ENCODE results near the gene MYH14. TPM values are rescaled to one million over a fixed set of nuclear protein-coding genes. Genes with fewer than 3 reads are reported as not detected.

Gene MYH14
- polyA plus RNA-seq, 1 of the 3 experiments (the other 2 are of a cell fraction): 0.02 TPM

GRCh38 chr19:50303558-50303957 is 100.1 kb downstream of the MYH14 start:
- no peak for DNase-seq
- H3K4me3 ChIP-seq (ENCODE audit: low read depth in 2 of 2, low read length in 1 of 2): no peak overlapping the region
- H3F3A ChIP-seq (replicated peaks; ENCODE audit: insufficient read depth): no peaks in the 10 kb centered on the region
- no peaks in the 10 kb centered on the region for H3K4me1 ChIP-seq (ENCODE audit: control insufficient read depth in 1 of 2, insufficient read depth in 2 of 2, low read depth in 1 of 2, low read length in 1 of 2)
- peaks cover 23% of the 10 kb centered on the region; the same call in 1 of the 2 replicates for H3K27me3 ChIP-seq (ENCODE audit: insufficient read depth)
- H4K20me1 ChIP-seq (ENCODE audit: insufficient read depth): no peaks in the 10 kb centered on the region
- no peaks in the 10 kb centered on the region for H3K79me2 ChIP-seq (ENCODE audit: insufficient read depth)
- TF ChIP-seq NRF1 (IDR thresholded peaks at IDR 0.05; ENCODE audit: low read depth, low read length): no peak
- TF ChIP-seq RCOR1 (IDR thresholded peaks at IDR 0.05; ENCODE audit: low read length): no peak
- TF ChIP-seq SMC3 (IDR thresholded peaks at IDR 0.05; ENCODE audit: low read depth, low read length): no peak
- TF ChIP-seq ZBTB33 (IDR thresholded peaks at IDR 0.05; ENCODE audit: borderline replicate concordance, low read depth): no peak
- no peak for TF ChIP-seq RFX5 (IDR thresholded peaks at IDR 0.05; ENCODE audit: low read length)
- TF ChIP-seq, protein P1, sequence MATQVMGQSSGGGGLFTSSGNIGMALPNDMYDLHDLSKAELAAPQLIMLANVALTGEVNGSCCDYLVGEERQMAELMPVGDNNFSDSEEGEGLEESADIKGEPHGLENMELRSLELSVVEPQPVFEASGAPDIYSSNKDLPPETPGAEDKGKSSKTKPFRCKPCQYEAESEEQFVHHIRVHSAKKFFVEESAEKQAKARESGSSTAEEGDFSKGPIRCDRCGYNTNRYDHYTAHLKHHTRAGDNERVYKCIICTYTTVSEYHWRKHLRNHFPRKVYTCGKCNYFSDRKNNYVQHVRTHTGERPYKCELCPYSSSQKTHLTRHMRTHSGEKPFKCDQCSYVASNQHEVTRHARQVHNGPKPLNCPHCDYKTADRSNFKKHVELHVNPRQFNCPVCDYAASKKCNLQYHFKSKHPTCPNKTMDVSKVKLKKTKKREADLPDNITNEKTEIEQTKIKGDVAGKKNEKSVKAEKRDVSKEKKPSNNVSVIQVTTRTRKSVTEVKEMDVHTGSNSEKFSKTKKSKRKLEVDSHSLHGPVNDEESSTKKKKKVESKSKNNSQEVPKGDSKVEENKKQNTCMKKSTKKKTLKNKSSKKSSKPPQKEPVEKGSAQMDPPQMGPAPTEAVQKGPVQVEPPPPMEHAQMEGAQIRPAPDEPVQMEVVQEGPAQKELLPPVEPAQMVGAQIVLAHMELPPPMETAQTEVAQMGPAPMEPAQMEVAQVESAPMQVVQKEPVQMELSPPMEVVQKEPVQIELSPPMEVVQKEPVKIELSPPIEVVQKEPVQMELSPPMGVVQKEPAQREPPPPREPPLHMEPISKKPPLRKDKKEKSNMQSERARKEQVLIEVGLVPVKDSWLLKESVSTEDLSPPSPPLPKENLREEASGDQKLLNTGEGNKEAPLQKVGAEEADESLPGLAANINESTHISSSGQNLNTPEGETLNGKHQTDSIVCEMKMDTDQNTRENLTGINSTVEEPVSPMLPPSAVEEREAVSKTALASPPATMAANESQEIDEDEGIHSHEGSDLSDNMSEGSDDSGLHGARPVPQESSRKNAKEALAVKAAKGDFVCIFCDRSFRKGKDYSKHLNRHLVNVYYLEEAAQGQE (IDR thresholded peaks at IDR 0.05; ENCODE audit: low read depth, low read length): no peak
- TF ChIP-seq, protein P2, sequence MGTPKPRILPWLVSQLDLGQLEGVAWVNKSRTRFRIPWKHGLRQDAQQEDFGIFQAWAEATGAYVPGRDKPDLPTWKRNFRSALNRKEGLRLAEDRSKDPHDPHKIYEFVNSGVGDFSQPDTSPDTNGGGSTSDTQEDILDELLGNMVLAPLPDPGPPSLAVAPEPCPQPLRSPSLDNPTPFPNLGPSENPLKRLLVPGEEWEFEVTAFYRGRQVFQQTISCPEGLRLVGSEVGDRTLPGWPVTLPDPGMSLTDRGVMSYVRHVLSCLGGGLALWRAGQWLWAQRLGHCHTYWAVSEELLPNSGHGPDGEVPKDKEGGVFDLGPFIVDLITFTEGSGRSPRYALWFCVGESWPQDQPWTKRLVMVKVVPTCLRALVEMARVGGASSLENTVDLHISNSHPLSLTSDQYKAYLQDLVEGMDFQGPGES (IDR thresholded peaks at IDR 0.05; ENCODE audit: low read depth, low read length): no peak
- no peak for TF ChIP-seq SIN3A (IDR thresholded peaks at IDR 0.05; ENCODE audit: borderline replicate concordance, low read depth, low read length)
- no peak for TF ChIP-seq YY1 (IDR thresholded peaks at IDR 0.05; ENCODE audit: low read depth)
- no peak for TF ChIP-seq FOXJ3 (CRISPR knock-in tag; IDR thresholded peaks at IDR 0.05)
- TF ChIP-seq, protein P3, sequence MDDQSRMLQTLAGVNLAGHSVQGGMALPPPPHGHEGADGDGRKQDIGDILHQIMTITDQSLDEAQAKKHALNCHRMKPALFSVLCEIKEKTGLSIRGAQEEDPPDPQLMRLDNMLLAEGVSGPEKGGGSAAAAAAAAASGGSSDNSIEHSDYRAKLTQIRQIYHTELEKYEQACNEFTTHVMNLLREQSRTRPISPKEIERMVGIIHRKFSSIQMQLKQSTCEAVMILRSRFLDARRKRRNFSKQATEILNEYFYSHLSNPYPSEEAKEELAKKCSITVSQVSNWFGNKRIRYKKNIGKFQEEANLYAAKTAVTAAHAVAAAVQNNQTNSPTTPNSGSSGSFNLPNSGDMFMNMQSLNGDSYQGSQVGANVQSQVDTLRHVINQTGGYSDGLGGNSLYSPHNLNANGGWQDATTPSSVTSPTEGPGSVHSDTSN (IDR thresholded peaks at IDR 0.05): no peak
- TF ChIP-seq RXRA (IDR thresholded peaks at IDR 0.05; ENCODE audit: borderline replicate concordance, low read depth): no peak
- TF ChIP-seq TCF12 (IDR thresholded peaks at IDR 0.05): no peak
- TF ChIP-seq MXI1 (IDR thresholded peaks at IDR 0.05; ENCODE audit: low read depth, low read length): no peak
- TF ChIP-seq ELF1 (IDR thresholded peaks at IDR 0.05): no peak
- H3K9me3 ChIP-seq: no peaks in the 10 kb centered on the region
- H2AFZ ChIP-seq (ENCODE audit: low read depth): no peak overlapping the region
- H3K27ac ChIP-seq (ENCODE audit: low read depth in 2 of 2, low read length in 1 of 2): no peak overlapping the region
- POLR2A ChIA-PET: no interaction called here
- no peak overlapping the region for H3K9ac ChIP-seq
- no peak overlapping the region for H3K4me2 ChIP-seq
- no peaks in the 10 kb centered on the region for H3K9me2 ChIP-seq
- CTCF ChIA-PET: no interaction called here
- no peaks in the 10 kb centered on the region for H3K36me3 ChIP-seq (replicated peaks in 1 of 2; ENCODE audit: control insufficient read depth in 1 of 2, insufficient read depth in 2 of 2, low read length in 1 of 2)

Data from SK-N-SH (cell line).